NOMO-1 treated with dmso at 0.1 percent for 144 hours (cell line): Measurements from ENCODE around the gene USP32.

Experiments used
- DNase-seq: peaks from one replicate; lab custom pipeline; 2025; ENCODE audit not compliant: unreplicated experiment; lab: John Stamatoyannopoulos, UW

The USP32 gene

DNA sequence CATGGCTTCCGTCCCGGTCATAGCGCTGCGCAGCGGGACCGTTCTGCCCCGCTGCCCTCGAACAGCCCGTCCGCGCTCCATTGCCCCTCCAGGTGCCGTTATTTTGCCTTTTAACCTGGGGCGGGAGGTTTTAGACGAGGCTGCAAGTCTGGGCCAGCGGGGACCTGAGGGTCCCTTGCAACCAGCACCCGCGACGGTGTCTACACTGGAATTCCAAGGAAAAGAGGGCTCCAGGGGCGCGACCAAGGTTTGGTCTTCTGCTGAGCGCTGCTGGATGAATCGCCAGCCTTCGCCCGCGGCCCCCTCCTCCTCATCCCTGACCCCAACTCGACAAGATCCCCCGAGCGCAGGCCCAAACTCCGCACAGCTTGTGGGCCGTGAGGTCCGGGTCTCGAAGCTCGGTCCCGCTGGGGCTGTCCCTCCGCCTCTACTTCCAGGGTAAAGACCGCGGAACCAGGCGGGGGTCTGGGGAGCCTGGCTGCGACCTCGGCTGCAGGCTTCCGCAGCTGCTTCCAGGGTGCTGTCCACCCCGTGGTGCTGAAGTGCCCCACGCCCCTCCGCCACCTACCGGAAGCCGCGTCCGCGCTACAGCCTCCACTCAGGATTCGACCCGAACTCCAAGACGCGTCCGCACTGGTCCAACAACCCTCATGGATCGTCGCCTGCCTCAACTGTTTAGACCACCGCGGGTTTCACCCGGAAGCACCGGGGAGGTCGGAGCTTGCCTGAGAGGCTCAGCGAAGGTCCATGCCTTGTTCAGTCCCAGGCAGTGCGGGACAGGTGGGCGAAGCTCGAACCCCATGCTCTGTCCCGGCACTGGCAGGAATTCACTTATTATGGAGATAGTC, 252.3 kb downstream of the USP32 start:
- no peak for DNase-seq

GRCh38 chr17:60138769-60139437, 253.0 kb downstream of the USP32 start:
- no peak for DNase-seq

DNA sequence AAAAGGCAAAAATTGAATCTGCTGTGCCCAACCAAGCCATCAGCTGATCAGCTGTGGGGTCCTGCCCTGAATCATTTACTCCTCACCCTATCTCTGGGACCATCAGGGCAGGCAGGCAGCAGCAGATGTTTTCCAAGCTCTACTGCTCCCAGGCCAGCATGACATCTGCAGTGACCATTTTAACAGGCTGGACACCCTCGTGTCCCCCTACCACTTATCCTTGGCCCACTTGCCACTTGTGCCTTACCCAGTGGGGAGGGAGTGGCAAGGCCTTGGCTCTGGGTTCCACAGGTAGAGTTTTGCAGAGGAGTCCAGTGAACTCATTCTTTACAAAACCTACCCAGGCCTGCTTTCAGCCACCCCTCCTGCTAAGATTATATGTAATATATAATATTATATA, 254.2 kb downstream of the USP32 start:
- no peak for DNase-seq

DNA sequence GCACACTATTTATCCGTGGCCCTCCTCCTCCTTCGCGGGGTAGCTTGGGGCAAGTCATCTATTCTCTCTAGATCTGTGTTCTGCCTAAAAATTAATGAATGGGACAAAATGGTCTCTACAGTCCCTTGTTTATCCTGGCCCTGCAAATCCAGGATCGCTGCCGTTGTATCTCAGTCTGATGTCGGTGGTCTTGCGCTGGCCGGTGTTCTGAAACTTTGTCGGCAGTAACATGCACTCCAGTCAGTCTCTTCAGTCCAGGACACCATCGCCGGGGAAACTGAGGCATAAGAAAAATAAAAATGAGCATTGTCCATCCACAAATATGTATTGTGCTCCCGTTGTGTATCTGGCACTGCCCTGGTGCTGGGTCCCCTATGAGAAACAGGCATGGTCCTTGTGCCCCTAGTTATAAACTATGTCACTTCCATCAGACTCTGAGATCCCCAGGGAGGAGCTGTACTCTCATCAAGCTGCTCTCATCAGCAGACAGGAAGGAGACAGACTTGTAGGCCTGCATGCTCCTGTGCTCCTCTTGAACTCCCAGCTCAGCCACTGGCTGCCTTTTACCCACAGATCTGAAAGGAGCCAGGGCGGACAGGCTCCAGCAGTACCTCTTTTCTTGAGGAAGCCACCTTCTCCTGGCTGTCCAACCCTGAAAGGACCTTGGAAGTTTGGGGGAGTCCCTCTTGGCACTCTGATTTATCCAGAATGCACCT, 255.8 kb downstream of the USP32 start:
- DNase-seq, result no peak

GRCh38 chr17:60135151-60135950, 256.6 kb downstream of the USP32 start:
- DNase-seq, result peak; percentile 87

GRCh38 chr17:60134396-60135150, 257.4 kb downstream of the USP32 start:
- DNase-seq, result no peak

DNA sequence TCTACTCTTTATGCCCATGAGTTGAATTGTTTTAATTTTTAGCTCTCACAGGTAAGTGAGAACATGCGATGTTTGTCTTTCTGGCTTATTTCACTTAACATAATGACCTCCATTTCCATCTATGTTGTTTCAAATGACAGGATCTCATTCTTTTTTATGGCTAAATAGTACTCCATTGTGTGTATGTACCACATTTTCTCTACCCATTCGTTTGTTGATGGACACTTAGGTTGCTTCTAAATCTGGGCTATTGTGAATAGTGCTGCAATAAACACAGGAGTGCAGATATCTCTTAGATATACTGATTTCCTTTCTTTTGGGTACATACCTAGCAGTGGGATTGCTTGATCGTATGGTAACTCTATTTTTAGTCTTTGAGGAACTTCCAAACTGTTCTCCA, 261.5 kb downstream of the USP32 start:
- DNase-seq, result no peak

GRCh38 chr17:60129164-60129563, 262.8 kb downstream of the USP32 start:
- DNase-seq, result no peak
